GM18526 (cell line): ENCODE data around the gene PSD.

Experiments used
- POLR2A ChIP-seq: IDR thresholded peaks from 3 replicates; pipeline ENCODE4 v1.6.1; 2011; ENCODE audit not compliant: insufficient read length; ENCODE audit errors: extremely low read depth

Gene PSD

GRCh38 chr10:102413053-102413705 is 5.4 kb downstream of the PSD start:
- TF ChIP-seq POLR2A: no peak

- TF ChIP-seq POLR2A: no peak
Measured at GRCh38 chr10:102412293-102412692, 6.3 kb downstream of the PSD start.

- TF ChIP-seq POLR2A: no peak
Measured at GRCh38 chr10:102411341-102412255, 7.0 kb downstream of the PSD start.

GRCh38 chr10:102410429-102411073 is 8.0 kb downstream of the PSD start:
- TF ChIP-seq POLR2A: no peak

- TF ChIP-seq POLR2A: no peak
Measured at GRCh38 chr10:102409604-102410428, 8.8 kb downstream of the PSD start.

- TF ChIP-seq POLR2A: no peak
Measured at GRCh38 chr10:102408728-102409603, 9.6 kb downstream of the PSD start.

- no peak for TF ChIP-seq POLR2A
Measured at GRCh38 chr10:102408131-102408727, 10.4 kb downstream of the PSD start.

GRCh38 chr10:102407425-102408130 is 11.0 kb downstream of the PSD start:
- TF ChIP-seq POLR2A: no peak

GRCh38 chr10:102406815-102407214 is 11.8 kb downstream of the PSD start:
- TF ChIP-seq POLR2A: no peak

GRCh38 chr10:102405632-102406031 is 13.0 kb downstream of the PSD start:
- no peak for TF ChIP-seq POLR2A

GRCh38 chr10:102405108-102405571 is 13.4 kb downstream of the PSD start:
- TF ChIP-seq POLR2A: peak; percentile 25

- TF ChIP-seq POLR2A: peak; percentile 13
Measured at GRCh38 chr10:102404361-102405107, 14.1 kb downstream of the PSD start.

- TF ChIP-seq POLR2A: peak; percentile 4
Measured at GRCh38 chr10:102403115-102403514, 15.5 kb downstream of the PSD start.

GRCh38 chr10:102402512-102402896 is 16.1 kb downstream of the PSD start:
- no peak for TF ChIP-seq POLR2A
